ENCODE results near the gene PYGO2. TPM values are rescaled to one million over a fixed set of nuclear protein-coding genes. Genes with fewer than 3 reads are reported as not detected.
"Not testable (repeated sequence)": the region's sequence is repeated elsewhere in the genome, so short reads cannot be mapped to it uniquely, and the experiment has no call there.

PYGO2 gene
- total RNA-seq, 1 donor = 18.5 TPM

DNA sequence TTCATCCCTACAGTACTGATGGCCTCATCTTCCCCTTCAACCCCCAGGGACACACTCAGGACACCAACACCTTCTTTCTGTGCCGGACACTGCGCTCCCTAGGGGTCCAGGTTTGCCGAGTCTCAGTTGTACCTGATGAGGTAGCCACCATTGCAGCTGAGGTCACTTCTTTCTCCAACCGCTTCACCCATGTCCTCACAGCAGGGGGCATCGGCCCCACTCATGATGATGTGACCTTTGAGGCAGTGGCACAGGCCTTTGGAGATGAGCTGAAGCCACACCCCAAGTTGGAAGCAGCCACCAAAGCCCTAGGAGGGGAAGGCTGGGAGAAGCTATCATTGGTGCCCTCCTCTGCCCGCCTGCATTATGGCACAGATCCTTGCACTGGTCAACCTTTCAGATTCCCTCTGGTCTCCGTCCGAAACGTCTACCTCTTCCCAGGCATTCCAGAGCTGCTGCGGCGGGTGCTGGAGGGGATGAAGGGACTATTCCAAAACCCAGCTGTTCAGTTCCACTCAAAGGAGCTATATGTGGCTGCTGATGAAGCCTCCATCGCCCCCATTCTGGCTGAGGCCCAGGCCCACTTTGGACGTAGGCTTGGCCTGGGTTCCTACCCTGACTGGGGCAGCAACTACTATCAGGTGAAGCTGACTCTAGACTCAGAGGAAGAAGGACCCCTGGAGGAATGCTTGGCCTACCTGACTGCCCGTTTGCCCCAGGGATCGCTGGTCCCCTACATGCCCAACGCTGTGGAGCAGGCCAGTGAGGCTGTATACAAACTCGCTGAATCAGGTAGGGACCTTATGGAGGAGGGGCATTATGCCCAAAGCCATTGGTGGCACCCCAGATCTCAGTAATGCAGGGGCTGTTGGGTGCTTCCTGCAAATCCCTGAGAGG is 26.7 kb upstream of the PYGO2 start:
- Histone ChIP-seq H3K4me2 (ENCODE audit: insufficient read depth, low read length) (no peak overlapping the region), H2AFZ (ENCODE audit: low read length) (no peak overlapping the region), H3K27ac (ENCODE audit: low read depth, low read length) (no peak overlapping the region), H3K79me2 (ENCODE audit: insufficient read depth, low read length) (peaks cover 43% of the 10 kb centered on the region), H4K20me1 (ENCODE audit: insufficient read depth, low read length) (no peaks in the 10 kb centered on the region), H3K4me3 (ENCODE audit: insufficient read depth, low read length) (no peak overlapping the region), H3K9me3 (ENCODE audit: low read depth, low read length) (no peaks in the 10 kb centered on the region), H3K36me3 (ENCODE audit: insufficient read depth, low read length) (peaks cover 32% of the 10 kb centered on the region), H3K27me3 (ENCODE audit: insufficient read depth, low read length) (no peaks in the 10 kb centered on the region), H3K4me1 (ENCODE audit: insufficient read depth, low read length) (peaks cover 10% of the 10 kb centered on the region)
- peak; percentile 38 for DNase-seq (ENCODE audit: insufficient read length, low spot score, missing footprints)
- no peak for TF ChIP-seq CTCF (IDR thresholded peaks at IDR 0.05; ENCODE audit: extremely low read depth, low read depth, low read length)

- peaks cover 32% of the 10 kb centered on the region for H3K36me3 ChIP-seq (ENCODE audit: insufficient read depth, low read length)
- H3K4me3 ChIP-seq (ENCODE audit: insufficient read depth, low read length) = no peak overlapping the region
- no peak overlapping the region for H2AFZ ChIP-seq (ENCODE audit: low read length)
- no peaks in the 10 kb centered on the region for H3K27me3 ChIP-seq (ENCODE audit: insufficient read depth, low read length)
- no peak for DNase-seq (ENCODE audit: insufficient read length, low spot score, missing footprints)
- H3K9me3 ChIP-seq (ENCODE audit: low read depth, low read length) = no peaks in the 10 kb centered on the region
- no peak for TF ChIP-seq CTCF (IDR thresholded peaks at IDR 0.05; ENCODE audit: extremely low read depth, low read depth, low read length)
- H3K4me2 ChIP-seq (ENCODE audit: insufficient read depth, low read length) = no peak overlapping the region
- no peaks in the 10 kb centered on the region for H4K20me1 ChIP-seq (ENCODE audit: insufficient read depth, low read length)
- H3K4me1 ChIP-seq (ENCODE audit: insufficient read depth, low read length) = peaks cover 15% of the 10 kb centered on the region
- no peak overlapping the region for H3K27ac ChIP-seq (ENCODE audit: low read depth, low read length)
- peaks cover 47% of the 10 kb centered on the region for H3K79me2 ChIP-seq (ENCODE audit: insufficient read depth, low read length)
Observed at GRCh38 chr1:154987326-154987725, 25.7 kb upstream of the PYGO2 start.

DNA sequence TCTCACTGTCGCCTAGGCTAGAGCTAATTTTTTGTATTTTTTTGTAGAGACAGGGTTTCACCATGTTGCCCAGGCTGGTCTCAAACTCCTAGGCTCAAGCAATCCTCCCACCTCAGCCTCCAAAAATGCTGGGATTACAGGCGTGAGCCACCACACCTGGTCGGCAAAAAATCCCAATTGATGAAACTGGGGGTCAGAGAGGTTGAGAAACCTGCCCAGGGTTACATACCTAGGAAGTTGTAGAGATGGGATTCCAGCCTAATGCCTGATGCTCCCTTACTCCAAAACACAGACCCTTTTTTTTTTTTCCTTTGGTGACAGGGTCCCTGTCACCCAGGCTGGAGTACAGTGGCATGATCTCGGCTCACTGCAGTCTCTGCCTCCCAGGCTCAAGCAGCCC is 25.2 kb upstream of the PYGO2 start:
- peaks cover 47% of the 10 kb centered on the region for H3K79me2 ChIP-seq (ENCODE audit: insufficient read depth, low read length)
- H3K27me3 ChIP-seq (ENCODE audit: insufficient read depth, low read length); H3K4me2 ChIP-seq (ENCODE audit: insufficient read depth, low read length); DNase-seq (ENCODE audit: insufficient read length, low spot score, missing footprints); H2AFZ ChIP-seq (ENCODE audit: low read length); H3K4me3 ChIP-seq (ENCODE audit: insufficient read depth, low read length); H3K9me3 ChIP-seq (ENCODE audit: low read depth, low read length); H3K27ac ChIP-seq (ENCODE audit: low read depth, low read length); H4K20me1 ChIP-seq (ENCODE audit: insufficient read depth, low read length): not testable (repeated sequence)
- peaks cover 32% of the 10 kb centered on the region for H3K36me3 ChIP-seq (ENCODE audit: insufficient read depth, low read length)
- H3K4me1 ChIP-seq (ENCODE audit: insufficient read depth, low read length) = peaks cover 16% of the 10 kb centered on the region

GRCh38 chr1:154983776-154984466 is 22.3 kb upstream of the PYGO2 start:
- H3K36me3 ChIP-seq (ENCODE audit: insufficient read depth, low read length) = peaks cover 15% of the 10 kb centered on the region
- H2AFZ ChIP-seq (ENCODE audit: low read length) = peak overlapping the region; percentile 90
- DNase-seq (ENCODE audit: insufficient read length, low spot score, missing footprints) = peak; percentile 37
- H3K4me1 ChIP-seq (ENCODE audit: insufficient read depth, low read length) = peaks cover 16% of the 10 kb centered on the region
- no peaks in the 10 kb centered on the region for H4K20me1 ChIP-seq (ENCODE audit: insufficient read depth, low read length)
- peak overlapping the region; percentile 97 for H3K4me2 ChIP-seq (ENCODE audit: insufficient read depth, low read length)
- H3K9me3 ChIP-seq (ENCODE audit: low read depth, low read length) = no peaks in the 10 kb centered on the region
- peaks cover 43% of the 10 kb centered on the region for H3K79me2 ChIP-seq (ENCODE audit: insufficient read depth, low read length)
- H3K4me3 ChIP-seq (ENCODE audit: insufficient read depth, low read length) = peak overlapping the region; percentile 89
- no peak for TF ChIP-seq CTCF (IDR thresholded peaks at IDR 0.05; ENCODE audit: extremely low read depth, low read depth, low read length)
- no peaks in the 10 kb centered on the region for H3K27me3 ChIP-seq (ENCODE audit: insufficient read depth, low read length)
- H3K27ac ChIP-seq (ENCODE audit: low read depth, low read length) = peak overlapping the region; percentile 72
